ENCODE results near the gene CC2D2A. TPM values are rescaled to one million over a fixed set of nuclear protein-coding genes. Genes with fewer than 3 reads are reported as not detected.

Gene CC2D2A
- polyA plus RNA-seq, 1 donor from 2014 or later: 8.6 TPM

- no peaks in the 10 kb centered on the region for H4K20me1 ChIP-seq (ENCODE audit: insufficient read depth)
- H3K36me3 ChIP-seq (ENCODE audit: insufficient read depth, low read length): no peaks in the 10 kb centered on the region
- H2AFZ ChIP-seq (ENCODE audit: low read depth, low read length): no peak overlapping the region
- H3K79me2 ChIP-seq (replicated peaks; ENCODE audit: insufficient read depth, low read length): no peaks in the 10 kb centered on the region
- TF ChIP-seq CTCF (IDR thresholded peaks at IDR 0.05; ENCODE audit: poor library complexity, severe bottlenecking) (no peak), REST (IDR thresholded peaks at IDR 0.05; ENCODE audit: borderline replicate concordance) (no peak), TAF1 (IDR thresholded peaks at IDR 0.05; ENCODE audit: low read depth) (no peak), MXI1 (conservative IDR thresholded peaks at IDR 0.05; ENCODE audit: poor library complexity, severe bottlenecking) (no peak), RAD21 (conservative IDR thresholded peaks at IDR 0.05) (no peak), POLR2AphosphoS5 (IDR thresholded peaks at IDR 0.05) (no peak), EP300 (conservative IDR thresholded peaks at IDR 0.05; ENCODE audit: poor library complexity, severe bottlenecking) (no peak), SMC3 (conservative IDR thresholded peaks at IDR 0.05; ENCODE audit: poor library complexity) (no peak), EZH2 (IDR thresholded peaks at IDR 0.05; ENCODE audit: borderline replicate concordance, insufficient read depth, low read length, poor library complexity, severe bottlenecking) (no peak)
- H3K9me2 ChIP-seq (ENCODE audit: insufficient read depth, low read length): no peaks in the 10 kb centered on the region
- no peaks in the 10 kb centered on the region for H3K9me3 ChIP-seq (ENCODE audit: low read length)
- no peaks in the 10 kb centered on the region for H3F3A ChIP-seq (ENCODE audit: insufficient read depth, low read length, poor library complexity, severe bottlenecking)
- no peak overlapping the region for H3K4me3 ChIP-seq (ENCODE audit: low read length)
- no peak overlapping the region for H3K27ac ChIP-seq (ENCODE audit: low read length)
- no peaks in the 10 kb centered on the region for H3K27me3 ChIP-seq (ENCODE audit: insufficient read depth, low read depth, low read length)
- H3K9ac ChIP-seq (ENCODE audit: low read length): no peak overlapping the region
- H3K4me2 ChIP-seq (ENCODE audit: low read length): no peak overlapping the region
These were observed 24.7 kb upstream of the CC2D2A start for GRCh38 chr4:15444879-15445547.

- H2AFZ ChIP-seq (ENCODE audit: low read depth, low read length): no peak overlapping the region
- no peak overlapping the region for H3K27ac ChIP-seq (ENCODE audit: low read length)
- no peaks in the 10 kb centered on the region for H3K27me3 ChIP-seq (ENCODE audit: insufficient read depth, low read depth, low read length)
- no peaks in the 10 kb centered on the region for H3K9me2 ChIP-seq (ENCODE audit: insufficient read depth, low read length)
- TF ChIP-seq TAF1 (IDR thresholded peaks at IDR 0.05; ENCODE audit: low read depth) (no peak), CTCF (IDR thresholded peaks at IDR 0.05; ENCODE audit: poor library complexity, severe bottlenecking) (no peak), POLR2AphosphoS5 (IDR thresholded peaks at IDR 0.05) (no peak)
- H3K9ac ChIP-seq (ENCODE audit: low read length): no peak overlapping the region
- H3K4me2 ChIP-seq (ENCODE audit: low read length): no peak overlapping the region
- H4K20me1 ChIP-seq (ENCODE audit: insufficient read depth): no peaks in the 10 kb centered on the region
- H3K36me3 ChIP-seq (ENCODE audit: insufficient read depth, low read length): no peaks in the 10 kb centered on the region
- no peaks in the 10 kb centered on the region for H3K9me3 ChIP-seq (ENCODE audit: low read length)
- no peaks in the 10 kb centered on the region for H3K79me2 ChIP-seq (replicated peaks; ENCODE audit: insufficient read depth, low read length)
- no peaks in the 10 kb centered on the region for H3F3A ChIP-seq (ENCODE audit: insufficient read depth, low read length, poor library complexity, severe bottlenecking)
- H3K4me3 ChIP-seq (ENCODE audit: low read length): no peak overlapping the region
These were observed 18.4 kb upstream of the CC2D2A start for GRCh38 chr4:15451181-15451865.

Data from neural cell (in vitro differentiated cells).